NT2/D1 (cell line): Measurements from ENCODE around the gene TPO.

Source experiments
- DNase-seq: peaks from one replicate; pipeline ENCODE4 v3.0.0-alpha.2; 2011; ENCODE audit warnings: low read depth, low spot score
- H3K27me3 ChIP-seq: 2 replicates; pipeline ENCODE4 v1.6.0; 2011; ENCODE audit warnings: mild to moderate bottlenecking; ENCODE audit not compliant: insufficient read length, insufficient read depth
- H3K36me3 ChIP-seq: 2 replicates; pipeline ENCODE4 v1.6.1; 2011; ENCODE audit warnings: mild to moderate bottlenecking, low read length, mixed read lengths; ENCODE audit not compliant: insufficient read depth, insufficient read length
- H3K4me1 ChIP-seq: 2 replicates; pipeline ENCODE4 v1.5.1; 2011; ENCODE audit not compliant: insufficient read depth, insufficient read length
- H3K4me3 ChIP-seq: 2 replicates; pipeline ENCODE4 v1.5.1; 2011; ENCODE audit warnings: low read depth; ENCODE audit not compliant: insufficient read length
- H3K9ac ChIP-seq: 2 replicates; pipeline ENCODE4 v1.6.0; 2011; ENCODE audit warnings: low read depth; ENCODE audit not compliant: insufficient read length
- H3K9me3 ChIP-seq: 2 replicates; pipeline ENCODE4 v1.5.1; 2011; ENCODE audit warnings: mild to moderate bottlenecking, low read length; ENCODE audit not compliant: insufficient read depth
- SUZ12 ChIP-seq: IDR thresholded peaks from 2 replicates; pipeline ENCODE4 v1.6.1; 2011; ENCODE audit not compliant: insufficient read length, insufficient read depth; ENCODE audit errors: extremely low read depth
- YY1 ChIP-seq: IDR thresholded peaks from 2 replicates; pipeline ENCODE4 v1.6.1; 2011; ENCODE audit not compliant: insufficient read length, insufficient read depth
- ZNF274 ChIP-seq: IDR thresholded peaks from 2 replicates; pipeline ENCODE4 v1.6.1; 2011; ENCODE audit warnings: mild to moderate bottlenecking, low read depth, low read length

TPO gene

GRCh38 chr2:1584691-1585485 lies 171.6 kb downstream of the TPO start:
- Histone ChIP-seq H3K4me1 (peaks cover 9% of the 10 kb centered on the region), H3K4me3 (no peak overlapping the region), H3K9me3 (no peaks in the 10 kb centered on the region), H3K27me3 (no peaks in the 10 kb centered on the region), H3K9ac (no peak overlapping the region), H3K36me3 (no peaks in the 10 kb centered on the region)
- TF ChIP-seq ZNF274 (no peak), YY1 (no peak), SUZ12 (no peak)
- no peak for DNase-seq

DNA sequence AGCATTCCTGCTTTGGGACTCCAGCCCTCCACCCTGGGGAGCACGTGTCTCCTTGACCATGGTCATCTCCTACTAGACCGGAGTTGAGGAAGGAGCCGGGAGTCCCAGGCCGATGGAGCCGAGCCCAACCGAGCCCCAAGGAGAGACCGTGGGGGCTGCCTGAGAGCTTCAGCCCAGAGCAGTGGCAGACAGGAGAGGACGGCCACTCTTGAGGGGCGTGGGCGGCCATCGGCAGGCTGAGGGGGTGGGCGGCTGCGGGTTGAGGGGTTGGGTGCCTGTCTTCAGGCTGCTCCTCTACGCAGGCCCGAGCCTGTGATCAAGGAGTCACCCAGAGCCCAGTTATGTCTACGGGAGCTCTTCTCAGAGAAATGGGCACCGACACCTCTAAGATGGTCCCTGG lies 172.4 kb downstream of the TPO start:
- no peak for DNase-seq
- Histone ChIP-seq H3K9ac (no peak overlapping the region), H3K36me3 (no peaks in the 10 kb centered on the region), H3K27me3 (no peaks in the 10 kb centered on the region), H3K4me3 (no peak overlapping the region), H3K4me1 (peaks cover 10% of the 10 kb centered on the region), H3K9me3 (no peaks in the 10 kb centered on the region)
- TF ChIP-seq ZNF274 (no peak), YY1 (no peak), SUZ12 (no peak)

- Histone ChIP-seq H3K9ac (no peak overlapping the region), H3K4me1 (peaks cover 11% of the 10 kb centered on the region), H3K9me3 (no peaks in the 10 kb centered on the region), H3K4me3 (no peak overlapping the region), H3K27me3 (no peaks in the 10 kb centered on the region), H3K36me3 (no peaks in the 10 kb centered on the region)
- TF ChIP-seq YY1 (no peak), ZNF274 (no peak), SUZ12 (no peak)
- no peak for DNase-seq
Measured at GRCh38 chr2:1586251-1586922, 173.1 kb downstream of the TPO start.

DNA sequence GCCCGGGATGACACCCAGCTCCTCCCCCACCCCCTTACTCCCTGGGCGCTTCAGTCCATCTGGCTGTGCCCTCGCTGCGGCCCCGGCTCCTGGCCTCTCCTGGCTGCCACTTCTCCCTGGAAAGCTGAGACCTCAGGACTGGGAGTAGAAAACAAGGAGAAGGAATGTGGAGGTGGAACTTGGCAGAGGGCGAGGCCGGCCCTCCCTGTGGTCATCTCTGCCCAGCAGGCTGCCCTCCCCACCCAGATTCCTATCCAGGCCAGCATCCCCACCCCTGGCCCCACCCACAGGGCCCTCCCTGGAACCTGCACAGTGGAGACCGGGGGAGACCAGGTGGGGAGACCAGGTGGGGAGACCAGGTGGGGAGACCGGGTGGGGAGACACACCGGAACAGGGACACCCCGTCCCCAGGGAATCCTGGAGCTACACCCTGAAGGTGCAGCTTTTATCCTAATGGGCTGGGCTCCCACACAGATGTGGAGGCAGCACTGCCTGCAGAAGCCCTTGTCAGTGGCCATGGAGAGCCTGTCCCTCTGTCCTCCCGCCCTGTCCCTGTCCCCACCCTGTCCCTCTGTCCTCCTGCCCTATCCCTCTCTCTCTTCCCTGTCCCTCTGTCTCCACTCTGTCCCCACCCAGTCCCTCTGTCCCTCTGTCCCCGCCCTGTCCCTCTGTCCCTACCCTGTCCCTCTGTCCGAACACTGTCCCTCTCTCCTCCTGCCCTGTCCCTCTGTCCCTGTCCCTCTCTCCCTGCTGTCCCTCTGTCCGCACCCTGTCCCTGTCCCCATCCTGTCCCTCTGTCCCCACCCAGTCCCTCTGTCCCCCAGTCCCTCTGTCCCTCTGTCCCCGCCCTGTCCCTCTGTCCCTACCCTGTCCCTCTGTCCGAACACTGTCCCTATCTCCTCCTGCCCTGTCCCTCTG lies 173.9 kb downstream of the TPO start:
- H3K9me3 ChIP-seq: no peaks in the 10 kb centered on the region
- H3K4me1 ChIP-seq: peaks cover 11% of the 10 kb centered on the region
- no peaks in the 10 kb centered on the region for H3K27me3 ChIP-seq
- no peaks in the 10 kb centered on the region for H3K36me3 ChIP-seq
- no peak for DNase-seq
- H3K9ac ChIP-seq: no peak overlapping the region
- no peak for TF ChIP-seq YY1
- TF ChIP-seq ZNF274: no peak
- no peak for TF ChIP-seq SUZ12
- H3K4me3 ChIP-seq: no peak overlapping the region

GRCh38 chr2:1588051-1588977 lies 175.1 kb downstream of the TPO start:
- TF ChIP-seq SUZ12: no peak
- TF ChIP-seq YY1: no peak
- TF ChIP-seq ZNF274: no peak
- DNase-seq: no peak
- no peak overlapping the region for H3K4me3 ChIP-seq
- no peaks in the 10 kb centered on the region for H3K36me3 ChIP-seq
- H3K27me3 ChIP-seq: no peaks in the 10 kb centered on the region
- H3K9ac ChIP-seq: no peak overlapping the region
- no peaks in the 10 kb centered on the region for H3K9me3 ChIP-seq
- peaks cover 9% of the 10 kb centered on the region for H3K4me1 ChIP-seq

- H3K4me3 ChIP-seq: no peak overlapping the region
- H3K9ac ChIP-seq: no peak overlapping the region
- TF ChIP-seq ZNF274 (no peak), YY1 (no peak), SUZ12 (no peak)
- H3K36me3 ChIP-seq: no peaks in the 10 kb centered on the region
- DNase-seq: no peak
- H3K9me3 ChIP-seq: no peaks in the 10 kb centered on the region
- peaks cover 12% of the 10 kb centered on the region for H3K4me1 ChIP-seq
- H3K27me3 ChIP-seq: no peaks in the 10 kb centered on the region
Measured at GRCh38 chr2:1588978-1589621, 175.8 kb downstream of the TPO start.
